GM18870 (cell line): ENCODE data around the gene FAM3B.

ENCODE experiments used
- ATAC-seq: cut with Tn5 transposase; IDR thresholded peaks from one replicate; pipeline ENCODE4 v1.9.1; 2021; ENCODE audit warnings: moderate library complexity; ENCODE audit not compliant: unreplicated experiment

Gene FAM3B

GRCh38 chr21:41367945-41368734 lies 51.5 kb downstream of the FAM3B start:
- peak; percentile 48 for ATAC-seq

GRCh38 chr21:41368735-41369104 lies 52.1 kb downstream of the FAM3B start:
- ATAC-seq = no peak

GRCh38 chr21:41369105-41369919 lies 52.7 kb downstream of the FAM3B start:
- no peak for ATAC-seq

GRCh38 chr21:41369920-41370839 lies 53.6 kb downstream of the FAM3B start:
- no peak for ATAC-seq

GRCh38 chr21:41370840-41371684 lies 54.5 kb downstream of the FAM3B start:
- no peak for ATAC-seq

GRCh38 chr21:41371685-41372030 lies 55.1 kb downstream of the FAM3B start:
- ATAC-seq = no peak

GRCh38 chr21:41373253-41373652 lies 56.7 kb downstream of the FAM3B start:
- ATAC-seq = no peak

- no peak for ATAC-seq
Observed at GRCh38 chr21:41373763-41374162, 57.2 kb downstream of the FAM3B start.

GRCh38 chr21:41374177-41374712 lies 57.6 kb downstream of the FAM3B start:
- no peak for ATAC-seq

GRCh38 chr21:41374867-41375533 lies 58.4 kb downstream of the FAM3B start:
- ATAC-seq = no peak

GRCh38 chr21:41375875-41376274 lies 59.3 kb downstream of the FAM3B start:
- ATAC-seq = no peak

GRCh38 chr21:41377715-41378114 lies 61.1 kb downstream of the FAM3B start:
- no peak for ATAC-seq

GRCh38 chr21:41378849-41379248 lies 62.2 kb downstream of the FAM3B start:
- no peak for ATAC-seq

- no peak for ATAC-seq
Observed at GRCh38 chr21:41379901-41380300, 63.3 kb downstream of the FAM3B start.

- ATAC-seq = no peak
Observed at GRCh38 chr21:41381731-41382130, 65.1 kb downstream of the FAM3B start.

- ATAC-seq = no peak
Observed at GRCh38 chr21:41387042-41387819, 70.6 kb downstream of the FAM3B start.

GRCh38 chr21:41387824-41388223 lies 71.2 kb downstream of the FAM3B start:
- ATAC-seq = no peak

GRCh38 chr21:41388259-41388658 lies 71.7 kb downstream of the FAM3B start:
- ATAC-seq = no peak
